ENCODE measurements around the gene FAM184A. TPM values are rescaled to one million over a fixed set of nuclear protein-coding genes. Genes with fewer than 3 reads are reported as not detected.

FAM184A gene
- total and polyA plus RNA-seq, 2 of the 13 experiments (the other 11 are each of a cell fraction or from before 2014, with no cell fraction given) = 7.0 to 18.0 TPM

DNA sequence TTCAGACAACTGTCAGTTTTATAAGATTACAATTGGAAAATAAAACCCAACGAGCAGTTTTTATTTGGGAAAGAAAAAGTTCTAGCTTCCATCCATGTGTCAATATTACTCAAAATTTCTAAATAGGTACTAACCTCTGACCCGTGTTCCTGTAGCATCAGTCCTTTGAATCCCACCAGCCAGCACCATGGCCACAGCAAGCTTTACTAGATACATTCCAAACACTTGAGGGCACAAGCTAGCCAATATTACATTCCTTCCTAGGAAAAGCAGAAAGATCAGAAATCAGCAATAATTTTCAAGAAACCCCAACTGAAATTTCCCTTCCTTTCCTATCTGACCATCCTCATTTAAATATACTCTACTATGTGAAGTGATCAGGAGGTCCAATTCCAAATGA lies 165.3 kb downstream of the FAM184A start:
- intact Hi-C loops (cut with micrococcal nuclease; ENCODE audit: unreplicated experiment) = no loop called here
- POLR2A ChIA-PET = interaction anchor here (1.2 kb wide), 1 partner anchor 17 kb away, joined by 3 read pairs; no protein-coding TSS in a partner anchor
- H4K20me1 ChIP-seq (ENCODE audit: insufficient read depth, low read length) = no peaks in the 10 kb centered on the region; the same call in 1 of the 2 replicates
- peaks cover 31 to 75% of the 10 kb centered on the region in 2 experiments for H3K36me3 ChIP-seq (replicated peaks in 1 of 2; ENCODE audit: control insufficient read depth in 1 of 2, insufficient read depth in 2 of 2, low read length in 2 of 2)
- WGBS (ENCODE audit: low lambda C conversion rate) = 92% methylated on average over 2 of the region's 2 CpGs
- H3K4me2 ChIP-seq (ENCODE audit: low read depth, low read length) = no peak overlapping the region
- FAIRE-seq = no peak
- DNase-seq (ENCODE audit: low spot score) = no peak
- H3K9ac ChIP-seq (ENCODE audit: insufficient read depth, low read depth, low read length) = no peak overlapping the region
- no peak overlapping the region for H3K4me3 ChIP-seq (replicated peaks in 1 of 3; ENCODE audit: insufficient read depth in 1 of 3, low read depth in 2 of 3, low read length in 3 of 3)
- CTCF ChIA-PET (ENCODE audit: low intra/inter-chr PET ratio, low total read pairs) = no interaction called here
- H3K9me3 ChIP-seq (ENCODE audit: low read length) = no peaks in the 10 kb centered on the region
- no peaks in the 10 kb centered on the region for H3K79me2 ChIP-seq (ENCODE audit: insufficient read depth, low read length)
- no peak overlapping the region for H3K27ac ChIP-seq (ENCODE audit: extremely low read length, insufficient read depth, low read length)
- H2AFZ ChIP-seq (ENCODE audit: low read length) = no peak overlapping the region
- H3K27me3 ChIP-seq (ENCODE audit: control insufficient read depth in 1 of 2, insufficient read depth in 2 of 2, low read length in 2 of 2) = no peaks in the 10 kb centered on the region
- ATAC-seq = peak; percentile 62
- no TSS peak for BruUV-seq (replicated peaks)
- in situ Hi-C loops (cut with HindIII; ENCODE audit: extremely low pct_ligation_motif_present, low pct_unique_long_range_greater_than_20kb) = no loop called here
- H3K4me1 ChIP-seq (ENCODE audit: insufficient read depth, low read length) = no peaks in the 10 kb centered on the region
- TF ChIP-seq GATAD2A (CRISPR knock-in tag; IDR thresholded peaks at IDR 0.05) (no peak), KDM4B (CRISPR knock-in tag; IDR thresholded peaks at IDR 0.05) (no peak), PHF8 (CRISPR knock-in tag; IDR thresholded peaks at IDR 0.05) (no peak), ZNF343 (CRISPR knock-in tag; IDR thresholded peaks at IDR 0.05) (no peak), NR3C1 (CRISPR knock-in tag; IDR thresholded peaks at IDR 0.05) (no peak), CHD4 (IDR thresholded peaks at IDR 0.05; ENCODE audit: borderline replicate concordance, low read length) (no peak), TEAD3 (CRISPR knock-in tag; optimal IDR thresholded peaks at IDR 0.05; ENCODE audit: borderline replicate concordance) (peak; percentile 89)

DNA sequence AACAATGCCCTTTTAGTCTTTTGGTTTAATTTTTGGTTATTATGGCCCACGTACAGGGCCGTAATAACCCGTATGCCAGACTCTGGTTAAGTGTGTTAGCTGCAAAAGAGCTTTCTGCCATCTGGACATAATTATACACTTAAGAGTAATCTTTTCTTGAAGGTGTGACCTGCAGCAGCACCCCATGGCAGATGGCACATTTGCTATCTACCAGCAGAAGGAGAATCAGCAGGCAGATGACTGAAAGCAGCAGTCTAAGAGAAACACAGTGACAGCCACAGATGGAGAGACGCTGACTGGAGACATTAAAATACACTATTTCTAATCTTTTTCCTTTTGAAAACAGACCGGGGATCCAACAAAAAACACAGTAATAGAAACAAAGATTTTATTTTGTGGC lies 165.8 kb downstream of the FAM184A start:
- Histone ChIP-seq H4K20me1 (ENCODE audit: insufficient read depth, low read length) (no peaks in the 10 kb centered on the region; the same call in 1 of the 2 replicates), H3K9me3 (ENCODE audit: low read length) (no peaks in the 10 kb centered on the region), H3K79me2 (ENCODE audit: insufficient read depth, low read length) (no peaks in the 10 kb centered on the region), H3K4me3 (replicated peaks in 1 of 3; ENCODE audit: insufficient read depth in 1 of 3, low read depth in 2 of 3, low read length in 3 of 3) (no peak overlapping the region), H3K9ac (ENCODE audit: insufficient read depth, low read depth, low read length) (no peak overlapping the region), H3K4me2 (ENCODE audit: low read depth, low read length) (no peak overlapping the region), H3K27me3 (ENCODE audit: control insufficient read depth in 1 of 2, insufficient read depth in 2 of 2, low read length in 2 of 2) (no peaks in the 10 kb centered on the region), H3K4me1 (ENCODE audit: insufficient read depth, low read length) (no peaks in the 10 kb centered on the region), H3K27ac (ENCODE audit: extremely low read length, insufficient read depth, low read length) (no peak overlapping the region), H3K36me3 (replicated peaks in 1 of 2; ENCODE audit: control insufficient read depth in 1 of 2, insufficient read depth in 2 of 2, low read length in 2 of 2) (peaks cover 28 to 78% of the 10 kb centered on the region in 2 experiments), H2AFZ (ENCODE audit: low read length) (no peak overlapping the region)
- FAIRE-seq = no peak
- in situ Hi-C loops (cut with HindIII; ENCODE audit: extremely low pct_ligation_motif_present, low pct_unique_long_range_greater_than_20kb) = no loop called here
- intact Hi-C loops (cut with micrococcal nuclease; ENCODE audit: unreplicated experiment) = no loop called here
- no TSS peak for BruUV-seq (replicated peaks)
- WGBS (ENCODE audit: low lambda C conversion rate) = 96% methylated on average over 5 of the region's 5 CpGs
- DNase-seq (ENCODE audit: low spot score) = no peak
- peak; percentile 17; the same call in 1 of the 3 replicates for ATAC-seq
- CTCF ChIA-PET (ENCODE audit: low intra/inter-chr PET ratio, low total read pairs) = no interaction called here
- POLR2A ChIA-PET = interaction anchor here (1.2 kb wide), 1 partner anchor 16 kb away, joined by 3 read pairs; no protein-coding TSS in a partner anchor
- TF ChIP-seq GFI1 (CRISPR knock-in tag; IDR thresholded peaks at IDR 0.05; ENCODE audit: borderline replicate concordance) (no peak), ADNP (CRISPR knock-in tag; IDR thresholded peaks at IDR 0.05) (no peak), ZNF691 (CRISPR knock-in tag; IDR thresholded peaks at IDR 0.05; ENCODE audit: borderline replicate concordance, low read depth) (no peak), THAP9 (CRISPR knock-in tag; IDR thresholded peaks at IDR 0.05; ENCODE audit: borderline replicate concordance) (no peak), ZBTB10 (CRISPR knock-in tag; IDR thresholded peaks at IDR 0.05; ENCODE audit: borderline replicate concordance) (no peak), KMT2A (CRISPR knock-in tag; IDR thresholded peaks at IDR 0.05) (no peak), ZFYVE20 (CRISPR knock-in tag; IDR thresholded peaks at IDR 0.05; ENCODE audit: borderline replicate concordance, low read depth) (no peak)
